ENCODE measurements around the gene SPG7. TPM values are rescaled to one million over a fixed set of nuclear protein-coding genes. Genes with fewer than 3 reads are reported as not detected.

SPG7 gene
- total RNA-seq, 1 experiment from 2014 or later, result 141 TPM

DNA sequence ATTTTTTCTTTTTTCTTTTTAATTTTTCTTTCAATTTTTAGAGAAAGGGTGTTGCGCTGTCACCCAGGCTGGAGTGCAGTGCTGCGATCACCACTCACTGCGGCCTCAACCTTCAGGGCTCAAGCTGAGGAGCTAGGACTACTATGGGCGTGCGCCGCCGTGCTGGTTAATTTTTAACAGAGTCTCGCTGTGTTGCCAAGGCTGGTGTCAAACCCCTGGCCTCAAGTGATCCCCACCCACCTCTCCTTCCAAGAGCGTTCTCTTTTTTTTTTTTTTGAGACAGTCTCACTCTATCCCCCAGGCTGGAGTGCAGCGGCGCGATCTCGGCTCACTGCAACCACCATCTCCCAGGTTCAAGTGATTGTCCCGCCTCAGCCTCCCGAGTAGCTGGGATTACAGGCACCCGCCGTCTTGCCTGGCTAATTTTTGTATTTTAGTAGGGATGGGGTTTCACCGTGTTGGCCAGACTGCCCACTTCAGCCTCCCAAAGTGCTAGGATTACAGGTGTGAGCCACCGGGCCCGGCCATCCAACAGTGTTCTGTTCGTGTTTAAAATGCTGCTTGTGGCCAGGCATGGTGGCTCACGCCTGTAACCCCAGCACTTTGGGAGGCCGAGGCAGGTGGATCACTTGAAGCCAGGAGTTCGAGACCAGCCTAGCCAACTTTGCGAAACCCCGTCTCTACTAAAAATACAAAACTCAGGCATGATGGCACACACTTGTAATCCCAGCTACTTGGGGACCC, 37.8 kb downstream of the SPG7 start:
- ChIA-PET CTCF (interaction anchor here (0.7 to 1.0 kb wide), 2 partner anchors 11 to 69 kb away, joined by 3 to 8 read pairs; no protein-coding TSS in a partner anchor), POLR2A (interaction anchor here (0.7 kb wide), 1 partner anchor 9 kb away, joined by 9 read pairs; no protein-coding TSS in a partner anchor)
- no peaks in the 10 kb centered on the region for H3K4me1 Mint-ChIP-seq
- H3K4me3 Mint-ChIP-seq, result no peak overlapping the region
- TF ChIP-seq ATF1 (CRISPR knock-in tag; IDR thresholded peaks at IDR 0.05) (no peak), ZNF317 (CRISPR knock-in tag; IDR thresholded peaks at IDR 0.05; ENCODE audit: borderline replicate concordance, low read depth) (no peak), CREM (CRISPR knock-in tag; IDR thresholded peaks at IDR 0.05) (no peak), ZNF138 (CRISPR knock-in tag; conservative IDR thresholded peaks at IDR 0.05) (no peak), SMAD4 (CRISPR knock-in tag; IDR thresholded peaks at IDR 0.05) (no peak), CREB1 (CRISPR knock-in tag; IDR thresholded peaks at IDR 0.05) (no peak), ZNF423 (CRISPR knock-in tag; IDR thresholded peaks at IDR 0.05) (no peak), EMX1 (CRISPR knock-in tag; IDR thresholded peaks at IDR 0.05) (no peak), ESRRA (CRISPR knock-in tag; IDR thresholded peaks at IDR 0.05; ENCODE audit: borderline replicate concordance) (no peak), GABPB1 (CRISPR knock-in tag; IDR thresholded peaks at IDR 0.05) (no peak), RELA (CRISPR knock-in tag; IDR thresholded peaks at IDR 0.05; ENCODE audit: borderline replicate concordance) (no peak)
- TF ChIP-seq, protein P1, sequence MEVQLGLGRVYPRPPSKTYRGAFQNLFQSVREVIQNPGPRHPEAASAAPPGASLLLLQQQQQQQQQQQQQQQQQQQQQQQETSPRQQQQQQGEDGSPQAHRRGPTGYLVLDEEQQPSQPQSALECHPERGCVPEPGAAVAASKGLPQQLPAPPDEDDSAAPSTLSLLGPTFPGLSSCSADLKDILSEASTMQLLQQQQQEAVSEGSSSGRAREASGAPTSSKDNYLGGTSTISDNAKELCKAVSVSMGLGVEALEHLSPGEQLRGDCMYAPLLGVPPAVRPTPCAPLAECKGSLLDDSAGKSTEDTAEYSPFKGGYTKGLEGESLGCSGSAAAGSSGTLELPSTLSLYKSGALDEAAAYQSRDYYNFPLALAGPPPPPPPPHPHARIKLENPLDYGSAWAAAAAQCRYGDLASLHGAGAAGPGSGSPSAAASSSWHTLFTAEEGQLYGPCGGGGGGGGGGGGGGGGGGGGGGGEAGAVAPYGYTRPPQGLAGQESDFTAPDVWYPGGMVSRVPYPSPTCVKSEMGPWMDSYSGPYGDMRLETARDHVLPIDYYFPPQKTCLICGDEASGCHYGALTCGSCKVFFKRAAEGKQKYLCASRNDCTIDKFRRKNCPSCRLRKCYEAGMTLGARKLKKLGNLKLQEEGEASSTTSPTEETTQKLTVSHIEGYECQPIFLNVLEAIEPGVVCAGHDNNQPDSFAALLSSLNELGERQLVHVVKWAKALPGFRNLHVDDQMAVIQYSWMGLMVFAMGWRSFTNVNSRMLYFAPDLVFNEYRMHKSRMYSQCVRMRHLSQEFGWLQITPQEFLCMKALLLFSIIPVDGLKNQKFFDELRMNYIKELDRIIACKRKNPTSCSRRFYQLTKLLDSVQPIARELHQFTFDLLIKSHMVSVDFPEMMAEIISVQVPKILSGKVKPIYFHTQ (CRISPR knock-in tag; IDR thresholded peaks at IDR 0.05), result no peak
- TF ChIP-seq, protein P2, sequence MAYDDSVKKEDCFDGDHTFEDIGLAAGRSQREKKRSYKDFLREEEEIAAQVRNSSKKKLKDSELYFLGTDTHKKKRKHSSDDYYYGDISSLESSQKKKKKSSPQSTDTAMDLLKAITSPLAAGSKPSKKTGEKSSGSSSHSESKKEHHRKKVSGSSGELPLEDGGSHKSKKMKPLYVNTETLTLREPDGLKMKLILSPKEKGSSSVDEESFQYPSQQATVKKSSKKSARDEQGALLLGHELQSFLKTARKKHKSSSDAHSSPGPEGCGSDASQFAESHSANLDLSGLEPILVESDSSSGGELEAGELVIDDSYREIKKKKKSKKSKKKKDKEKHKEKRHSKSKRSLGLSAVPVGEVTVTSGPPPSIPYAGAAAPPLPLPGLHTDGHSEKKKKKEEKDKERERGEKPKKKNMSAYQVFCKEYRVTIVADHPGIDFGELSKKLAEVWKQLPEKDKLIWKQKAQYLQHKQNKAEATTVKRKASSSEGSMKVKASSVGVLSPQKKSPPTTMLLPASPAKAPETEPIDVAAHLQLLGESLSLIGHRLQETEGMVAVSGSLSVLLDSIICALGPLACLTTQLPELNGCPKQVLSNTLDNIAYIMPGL (CRISPR knock-in tag; IDR thresholded peaks at IDR 0.05), result no peak
- TF ChIP-seq, protein P3, sequence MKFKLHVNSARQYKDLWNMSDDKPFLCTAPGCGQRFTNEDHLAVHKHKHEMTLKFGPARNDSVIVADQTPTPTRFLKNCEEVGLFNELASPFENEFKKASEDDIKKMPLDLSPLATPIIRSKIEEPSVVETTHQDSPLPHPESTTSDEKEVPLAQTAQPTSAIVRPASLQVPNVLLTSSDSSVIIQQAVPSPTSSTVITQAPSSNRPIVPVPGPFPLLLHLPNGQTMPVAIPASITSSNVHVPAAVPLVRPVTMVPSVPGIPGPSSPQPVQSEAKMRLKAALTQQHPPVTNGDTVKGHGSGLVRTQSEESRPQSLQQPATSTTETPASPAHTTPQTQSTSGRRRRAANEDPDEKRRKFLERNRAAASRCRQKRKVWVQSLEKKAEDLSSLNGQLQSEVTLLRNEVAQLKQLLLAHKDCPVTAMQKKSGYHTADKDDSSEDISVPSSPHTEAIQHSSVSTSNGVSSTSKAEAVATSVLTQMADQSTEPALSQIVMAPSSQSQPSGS (CRISPR knock-in tag; IDR thresholded peaks at IDR 0.05; ENCODE audit: borderline replicate concordance, low read depth), result no peak
- TF ChIP-seq, protein P4, sequence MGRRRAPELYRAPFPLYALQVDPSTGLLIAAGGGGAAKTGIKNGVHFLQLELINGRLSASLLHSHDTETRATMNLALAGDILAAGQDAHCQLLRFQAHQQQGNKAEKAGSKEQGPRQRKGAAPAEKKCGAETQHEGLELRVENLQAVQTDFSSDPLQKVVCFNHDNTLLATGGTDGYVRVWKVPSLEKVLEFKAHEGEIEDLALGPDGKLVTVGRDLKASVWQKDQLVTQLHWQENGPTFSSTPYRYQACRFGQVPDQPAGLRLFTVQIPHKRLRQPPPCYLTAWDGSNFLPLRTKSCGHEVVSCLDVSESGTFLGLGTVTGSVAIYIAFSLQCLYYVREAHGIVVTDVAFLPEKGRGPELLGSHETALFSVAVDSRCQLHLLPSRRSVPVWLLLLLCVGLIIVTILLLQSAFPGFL (CRISPR knock-in tag; IDR thresholded peaks at IDR 0.05; ENCODE audit: borderline replicate concordance), result no peak
- TF ChIP-seq, protein P5, sequence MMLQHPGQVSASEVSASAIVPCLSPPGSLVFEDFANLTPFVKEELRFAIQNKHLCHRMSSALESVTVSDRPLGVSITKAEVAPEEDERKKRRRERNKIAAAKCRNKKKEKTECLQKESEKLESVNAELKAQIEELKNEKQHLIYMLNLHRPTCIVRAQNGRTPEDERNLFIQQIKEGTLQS (CRISPR knock-in tag; conservative IDR thresholded peaks at IDR 0.05), result no peak
- TF ChIP-seq, protein P6, sequence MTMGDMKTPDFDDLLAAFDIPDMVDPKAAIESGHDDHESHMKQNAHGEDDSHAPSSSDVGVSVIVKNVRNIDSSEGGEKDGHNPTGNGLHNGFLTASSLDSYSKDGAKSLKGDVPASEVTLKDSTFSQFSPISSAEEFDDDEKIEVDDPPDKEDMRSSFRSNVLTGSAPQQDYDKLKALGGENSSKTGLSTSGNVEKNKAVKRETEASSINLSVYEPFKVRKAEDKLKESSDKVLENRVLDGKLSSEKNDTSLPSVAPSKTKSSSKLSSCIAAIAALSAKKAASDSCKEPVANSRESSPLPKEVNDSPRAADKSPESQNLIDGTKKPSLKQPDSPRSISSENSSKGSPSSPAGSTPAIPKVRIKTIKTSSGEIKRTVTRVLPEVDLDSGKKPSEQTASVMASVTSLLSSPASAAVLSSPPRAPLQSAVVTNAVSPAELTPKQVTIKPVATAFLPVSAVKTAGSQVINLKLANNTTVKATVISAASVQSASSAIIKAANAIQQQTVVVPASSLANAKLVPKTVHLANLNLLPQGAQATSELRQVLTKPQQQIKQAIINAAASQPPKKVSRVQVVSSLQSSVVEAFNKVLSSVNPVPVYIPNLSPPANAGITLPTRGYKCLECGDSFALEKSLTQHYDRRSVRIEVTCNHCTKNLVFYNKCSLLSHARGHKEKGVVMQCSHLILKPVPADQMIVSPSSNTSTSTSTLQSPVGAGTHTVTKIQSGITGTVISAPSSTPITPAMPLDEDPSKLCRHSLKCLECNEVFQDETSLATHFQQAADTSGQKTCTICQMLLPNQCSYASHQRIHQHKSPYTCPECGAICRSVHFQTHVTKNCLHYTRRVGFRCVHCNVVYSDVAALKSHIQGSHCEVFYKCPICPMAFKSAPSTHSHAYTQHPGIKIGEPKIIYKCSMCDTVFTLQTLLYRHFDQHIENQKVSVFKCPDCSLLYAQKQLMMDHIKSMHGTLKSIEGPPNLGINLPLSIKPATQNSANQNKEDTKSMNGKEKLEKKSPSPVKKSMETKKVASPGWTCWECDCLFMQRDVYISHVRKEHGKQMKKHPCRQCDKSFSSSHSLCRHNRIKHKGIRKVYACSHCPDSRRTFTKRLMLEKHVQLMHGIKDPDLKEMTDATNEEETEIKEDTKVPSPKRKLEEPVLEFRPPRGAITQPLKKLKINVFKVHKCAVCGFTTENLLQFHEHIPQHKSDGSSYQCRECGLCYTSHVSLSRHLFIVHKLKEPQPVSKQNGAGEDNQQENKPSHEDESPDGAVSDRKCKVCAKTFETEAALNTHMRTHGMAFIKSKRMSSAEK (CRISPR knock-in tag; IDR thresholded peaks at IDR 0.05; ENCODE audit: borderline replicate concordance), result no peak
- TF ChIP-seq, protein P7, sequence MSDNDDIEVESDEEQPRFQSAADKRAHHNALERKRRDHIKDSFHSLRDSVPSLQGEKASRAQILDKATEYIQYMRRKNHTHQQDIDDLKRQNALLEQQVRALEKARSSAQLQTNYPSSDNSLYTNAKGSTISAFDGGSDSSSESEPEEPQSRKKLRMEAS (CRISPR knock-in tag; IDR thresholded peaks at IDR 0.05), result no peak
- TF ChIP-seq, protein P8, sequence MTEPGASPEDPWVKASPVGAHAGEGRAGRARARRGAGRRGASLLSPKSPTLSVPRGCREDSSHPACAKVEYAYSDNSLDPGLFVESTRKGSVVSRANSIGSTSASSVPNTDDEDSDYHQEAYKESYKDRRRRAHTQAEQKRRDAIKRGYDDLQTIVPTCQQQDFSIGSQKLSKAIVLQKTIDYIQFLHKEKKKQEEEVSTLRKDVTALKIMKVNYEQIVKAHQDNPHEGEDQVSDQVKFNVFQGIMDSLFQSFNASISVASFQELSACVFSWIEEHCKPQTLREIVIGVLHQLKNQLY (CRISPR knock-in tag; IDR thresholded peaks at IDR 0.05), result no peak
- H3K36me3 Mint-ChIP-seq, result peaks cover 44% of the 10 kb centered on the region
- no peak overlapping the region for H3K27ac Mint-ChIP-seq
- H3K27me3 Mint-ChIP-seq (ENCODE audit: low read depth), result no peaks in the 10 kb centered on the region
- no peaks in the 10 kb centered on the region for H3K9me3 Mint-ChIP-seq
- ATAC-seq (no peak), DNase-seq (ENCODE audit: low spot score) (no peak)

All from WTC11 (cell line).